T-helper 22 cell (primary cell): ENCODE measurements around the gene SHCBP1L.
"Not testable (repeated sequence)": the region's sequence is repeated elsewhere in the genome, so short reads cannot be mapped to it uniquely, and the experiment has no call there.

Experiments
- DNase-seq: peaks from one replicate; pipeline ENCODE4 v3.0.0-alpha.2; 2020; ENCODE audit warnings: low read depth

Gene SHCBP1L

DNA sequence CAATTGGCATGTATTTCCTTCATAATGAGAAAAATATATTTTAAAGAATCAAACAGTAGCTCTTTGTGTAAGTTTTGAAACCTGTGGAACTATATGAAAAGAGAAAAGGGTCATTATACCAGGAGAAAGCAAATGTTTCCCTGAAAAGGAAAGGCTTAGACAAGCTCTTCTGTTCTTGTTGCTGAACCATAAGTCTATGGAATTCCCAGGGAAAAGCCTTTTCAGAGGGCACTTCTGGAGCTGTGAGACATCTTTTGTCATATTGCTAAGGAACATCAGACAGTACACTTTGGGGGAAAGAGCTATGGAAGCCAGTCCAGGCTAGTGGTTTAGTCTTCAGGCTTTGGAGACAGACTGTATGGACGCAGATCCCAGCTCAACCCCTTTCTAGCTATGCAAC, 12.1 kb upstream of the SHCBP1L start:
- no peak for DNase-seq

DNA sequence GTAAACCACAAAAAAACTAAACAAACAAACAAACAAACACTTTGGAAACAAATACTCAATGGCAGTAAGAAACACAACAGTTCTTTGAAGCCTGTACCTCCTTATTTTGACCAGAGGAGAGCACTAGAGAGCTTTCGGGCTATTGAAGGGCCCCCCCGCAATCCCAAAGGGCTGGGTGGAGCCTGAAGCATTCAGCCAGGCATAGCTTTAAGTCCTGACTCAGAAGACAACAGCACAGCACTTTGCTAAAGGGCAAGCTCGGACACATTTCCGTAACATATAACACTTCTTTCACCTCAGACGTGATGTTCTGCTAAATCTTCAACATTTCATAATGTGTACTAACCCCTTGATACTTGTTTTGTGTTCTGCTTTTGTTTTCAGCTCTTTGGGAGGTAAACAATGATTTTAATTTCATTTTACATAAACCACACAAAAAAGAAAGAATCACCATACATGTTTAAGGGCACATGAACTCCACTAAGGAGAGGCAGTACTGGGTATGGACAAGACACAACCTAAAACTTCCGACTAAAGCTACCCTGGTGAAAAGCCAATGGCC, 9.7 kb upstream of the SHCBP1L start:
- no peak for DNase-seq

DNA sequence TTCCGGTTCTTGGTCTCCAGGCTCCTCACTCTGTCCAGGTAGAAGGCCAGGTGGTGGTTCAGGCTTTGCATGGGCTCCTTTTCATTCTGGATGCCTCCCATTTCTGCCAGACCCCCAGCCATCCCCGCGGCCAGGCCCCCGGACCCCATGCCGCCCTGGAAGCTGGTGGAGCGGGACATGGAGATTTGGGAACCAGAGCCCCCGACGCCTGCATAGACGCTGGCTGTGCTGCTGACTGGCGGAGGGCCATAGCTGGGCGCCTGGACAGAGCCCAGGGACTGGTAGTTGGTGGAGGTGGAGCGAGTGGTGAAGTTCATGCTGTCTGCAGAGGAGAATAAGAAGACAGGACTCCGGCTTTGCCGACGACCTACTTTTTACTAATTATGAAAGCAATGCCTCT, 7.1 kb upstream of the SHCBP1L start:
- DNase-seq = no peak

DNA sequence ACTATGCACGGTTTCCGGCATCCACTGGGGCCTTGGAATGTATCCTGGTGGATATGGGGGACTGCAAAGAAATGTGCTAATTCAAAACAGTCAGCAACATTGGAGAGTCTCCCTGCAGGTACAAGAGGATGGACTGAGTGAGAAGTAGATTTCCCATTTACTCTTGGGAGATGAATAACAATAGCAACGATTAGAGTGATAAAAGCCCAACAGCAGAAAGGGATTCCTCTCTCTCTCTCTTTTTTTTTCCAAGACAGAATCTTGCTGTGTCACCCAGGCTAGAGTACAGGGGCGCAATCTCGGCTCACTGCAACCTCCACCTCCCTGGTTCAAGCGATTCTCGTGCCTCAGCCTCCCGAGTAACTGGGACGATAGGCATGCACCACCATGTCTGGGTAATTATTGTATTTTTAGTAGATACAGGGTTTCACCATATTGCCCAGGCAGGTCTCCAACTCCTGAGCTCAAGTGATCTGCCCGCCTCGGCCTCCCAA, 5.0 kb upstream of the SHCBP1L start:
- DNase-seq = no peak

DNA sequence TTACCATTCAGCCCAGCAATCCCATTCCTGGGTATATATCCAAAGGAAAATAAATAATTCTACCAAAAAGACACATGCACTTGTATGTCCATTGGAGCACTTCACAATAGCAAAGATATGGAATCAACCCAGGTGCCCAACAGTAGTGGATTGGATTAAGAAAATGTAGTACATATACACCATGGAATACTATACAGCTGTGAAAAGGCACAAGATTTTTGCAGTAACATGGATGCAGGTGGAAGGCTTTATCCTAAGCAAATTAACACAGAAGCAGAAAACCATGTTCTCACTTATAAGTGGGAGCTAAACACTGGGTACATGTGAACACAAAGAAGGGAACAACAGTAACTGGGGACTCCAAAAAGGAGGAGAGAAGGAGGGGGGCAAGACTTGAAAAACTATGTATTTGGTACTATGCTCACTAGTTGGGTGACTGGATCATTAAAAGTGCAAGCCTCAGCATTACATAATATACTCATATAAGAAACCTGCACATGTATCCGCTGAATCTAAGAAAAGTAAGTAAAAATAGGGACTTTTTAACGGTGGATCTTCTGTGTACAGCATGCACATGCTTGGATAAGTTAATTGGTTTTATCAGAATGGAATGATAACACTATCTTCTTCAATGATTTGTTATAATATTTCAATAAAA, 3.9 kb upstream of the SHCBP1L start:
- no peak for DNase-seq

DNA sequence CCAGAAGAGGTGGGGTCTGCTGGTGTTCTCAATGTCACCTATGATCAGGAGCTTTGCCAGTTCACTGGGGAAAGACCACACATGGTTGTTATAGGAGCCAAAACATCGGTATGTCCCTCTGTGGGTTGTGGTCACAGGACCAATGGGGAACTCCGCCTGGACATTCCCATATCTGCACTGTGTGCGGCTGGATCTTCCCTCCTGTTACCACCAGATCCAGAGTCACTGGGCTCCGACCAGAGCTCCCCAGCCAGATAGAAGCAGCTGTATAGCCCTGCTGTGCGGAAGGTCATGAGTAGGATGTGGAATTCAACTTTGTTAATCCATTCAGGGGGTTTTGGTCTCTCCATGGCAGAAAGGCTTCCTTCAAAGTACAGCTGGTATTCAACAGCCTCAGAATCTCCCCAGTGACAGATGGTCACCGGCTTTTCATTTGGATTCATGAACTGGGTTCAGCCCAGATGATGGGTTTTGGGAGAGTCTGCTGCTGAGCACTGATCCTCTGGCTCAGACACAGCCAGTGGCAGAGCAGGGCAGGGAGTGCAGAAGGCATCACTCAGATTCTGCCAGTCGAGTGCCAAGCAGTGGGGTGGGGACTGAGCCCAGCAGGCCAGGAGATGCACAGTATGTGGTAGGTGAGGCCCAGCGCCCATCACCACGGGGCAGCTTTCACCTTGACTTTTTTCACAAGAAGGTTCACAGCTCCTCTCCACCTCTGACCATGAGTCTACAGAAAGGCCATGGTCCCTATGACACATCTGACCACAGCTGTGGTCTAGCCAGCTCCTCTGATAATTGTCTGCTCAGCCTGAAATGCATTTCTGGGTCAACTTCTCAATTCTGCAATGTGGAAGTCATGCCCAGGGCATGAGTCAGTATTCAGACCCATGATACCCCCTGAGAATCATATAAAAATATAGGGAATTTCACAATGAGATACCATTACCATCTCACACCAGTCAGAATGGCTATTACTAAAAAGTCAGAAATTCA, 2.9 kb upstream of the SHCBP1L start:
- no peak for DNase-seq

DNA sequence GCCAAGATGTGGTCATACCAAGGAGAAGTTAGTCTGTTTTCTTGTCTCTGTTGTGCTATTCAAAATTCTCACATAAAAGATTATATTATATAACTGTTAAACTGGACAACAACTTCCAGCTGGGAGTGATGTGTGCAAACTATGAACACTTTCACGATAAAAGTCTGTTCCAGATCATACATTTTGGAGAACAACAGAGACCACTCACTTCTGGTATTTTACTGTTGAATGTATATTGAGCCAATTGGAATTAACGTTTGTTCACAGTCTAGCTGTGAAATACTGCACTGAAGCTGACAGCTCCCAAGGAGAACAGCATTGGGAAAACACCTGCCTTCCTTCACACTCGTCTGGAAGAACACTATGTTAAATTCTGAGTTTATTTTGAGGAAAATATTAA, 860 bp upstream of the SHCBP1L start:
- no peak for DNase-seq

DNA sequence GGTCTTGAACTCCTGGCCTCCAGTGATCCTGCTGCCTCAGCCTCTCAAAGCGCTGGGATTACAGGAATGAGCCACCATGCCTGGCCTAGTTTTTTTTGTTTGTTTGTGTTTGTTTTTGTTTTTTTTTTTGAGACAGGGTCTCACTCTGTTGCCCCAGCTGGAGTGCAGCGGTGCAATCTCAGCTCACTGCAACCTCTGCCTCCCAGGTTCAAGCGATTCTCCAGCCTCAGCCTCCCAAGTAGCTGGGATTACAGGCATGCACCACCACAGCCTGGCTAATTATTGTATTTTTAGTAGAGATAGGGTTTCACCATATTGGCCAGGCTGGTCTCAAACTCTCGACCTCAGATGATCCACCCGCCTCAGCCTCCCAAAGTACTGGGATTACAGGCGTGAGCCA, 9.6 kb downstream of the SHCBP1L start:
- not testable (repeated sequence) for DNase-seq

DNA sequence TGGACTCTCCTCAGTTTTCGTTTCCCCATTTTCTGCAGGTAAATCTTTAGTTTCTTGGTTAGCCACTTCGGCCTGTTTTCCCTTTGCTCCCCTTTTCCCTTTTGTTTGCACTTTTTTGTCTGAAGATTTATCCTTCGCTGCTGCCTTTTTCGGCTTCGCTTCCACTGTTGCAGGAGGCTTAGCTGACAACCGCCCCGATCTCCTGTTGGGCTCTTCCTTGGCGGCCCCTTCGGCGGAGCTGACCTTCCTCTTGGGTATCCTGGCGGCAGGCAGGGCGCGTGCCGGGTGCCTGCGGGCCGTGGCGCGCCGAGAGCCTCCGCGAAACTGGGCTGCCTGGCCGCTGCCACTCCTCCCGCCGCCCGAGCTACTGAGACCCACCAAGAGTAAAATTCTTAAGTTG, 10.8 kb downstream of the SHCBP1L start:
- not testable (repeated sequence) for DNase-seq

DNA sequence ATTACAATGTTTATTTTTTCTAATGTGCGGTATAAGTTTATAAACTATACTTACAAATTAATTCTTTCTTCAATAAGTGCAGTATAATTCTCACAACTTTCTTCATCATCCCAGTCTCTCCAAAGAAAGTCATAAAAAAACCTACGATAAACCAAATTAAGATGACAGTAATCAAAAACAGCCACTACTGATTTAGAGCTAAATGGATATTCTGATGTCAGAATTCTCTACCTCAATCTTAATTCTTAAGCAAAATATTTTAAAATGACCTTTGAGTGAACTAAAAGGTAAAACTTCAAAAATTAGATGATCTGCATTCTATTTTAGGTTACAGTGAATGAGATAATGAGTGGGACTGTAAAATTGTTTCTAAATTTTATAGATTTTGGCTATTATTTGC, 13.6 kb downstream of the SHCBP1L start:
- no peak for DNase-seq

DNA sequence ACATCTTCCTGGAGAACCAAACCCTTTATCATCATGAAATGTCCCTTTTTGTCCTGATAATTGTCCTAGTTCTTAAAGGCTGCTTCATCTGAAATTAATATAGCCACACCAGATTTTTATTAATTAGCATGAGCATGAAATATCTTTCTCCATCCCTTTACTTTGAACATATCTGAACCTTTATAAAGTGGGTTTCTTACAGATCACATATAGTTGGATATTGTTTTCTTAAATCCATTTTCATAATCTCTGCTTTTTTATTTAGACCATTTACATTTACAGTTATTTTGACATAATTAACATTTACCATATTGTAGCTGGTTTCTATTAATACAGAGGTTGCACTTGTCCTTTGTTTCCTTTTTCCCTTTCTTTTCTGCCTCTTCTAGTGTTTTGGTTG, 17.2 kb downstream of the SHCBP1L start:
- no peak for DNase-seq

DNA sequence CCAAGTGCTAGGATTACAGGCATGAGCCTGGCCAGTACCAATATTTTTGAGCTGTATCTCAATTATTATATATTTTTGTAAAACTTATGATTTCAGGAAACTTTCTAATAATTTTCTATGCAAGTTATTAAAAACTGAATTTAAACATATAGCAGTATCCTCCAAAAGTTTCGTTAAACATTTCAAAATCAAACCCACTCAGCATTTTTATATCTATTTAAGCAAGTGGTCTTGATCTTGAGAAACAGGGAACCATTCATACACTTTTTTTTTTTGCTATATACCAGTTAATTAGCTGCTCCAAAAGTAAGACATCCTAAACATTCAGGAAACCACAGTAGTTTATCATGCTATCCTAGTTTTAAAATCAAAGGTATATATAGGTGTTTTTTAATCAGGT, 22.0 kb downstream of the SHCBP1L start:
- no peak for DNase-seq

DNA sequence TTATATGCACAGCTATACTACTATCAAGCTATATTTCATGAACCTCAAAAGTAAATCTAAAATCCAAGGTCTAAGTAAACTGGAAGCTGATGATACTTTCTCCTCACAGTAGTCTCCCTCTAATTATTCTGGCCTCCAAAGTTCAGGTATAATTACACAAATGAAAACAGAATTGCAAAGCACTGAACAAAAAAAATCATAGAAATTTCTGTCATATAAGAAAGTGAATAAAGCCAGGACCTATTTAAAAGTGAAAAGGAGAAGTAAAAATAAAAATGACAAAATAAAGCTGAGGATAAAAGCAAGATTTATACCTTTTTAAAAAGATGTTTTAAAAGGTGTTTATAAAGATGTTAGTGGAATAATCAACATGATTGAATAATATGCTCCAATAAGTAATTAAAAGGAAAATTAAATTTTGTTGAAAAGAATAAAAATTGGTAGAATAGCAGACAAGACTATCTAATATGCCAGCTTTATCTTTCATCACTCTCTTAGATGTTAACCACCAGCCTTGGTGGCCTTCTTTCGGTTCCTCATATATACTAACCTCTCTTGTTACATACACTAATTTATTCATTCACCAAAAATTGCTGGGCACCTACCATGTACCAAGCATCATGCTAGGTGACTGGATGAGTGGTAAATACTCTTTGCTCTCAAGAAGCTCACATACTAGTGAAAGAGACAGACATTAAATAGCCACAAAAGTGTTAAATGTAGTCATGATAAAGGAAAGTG, 25.1 kb downstream of the SHCBP1L start:
- DNase-seq = no peak

DNA sequence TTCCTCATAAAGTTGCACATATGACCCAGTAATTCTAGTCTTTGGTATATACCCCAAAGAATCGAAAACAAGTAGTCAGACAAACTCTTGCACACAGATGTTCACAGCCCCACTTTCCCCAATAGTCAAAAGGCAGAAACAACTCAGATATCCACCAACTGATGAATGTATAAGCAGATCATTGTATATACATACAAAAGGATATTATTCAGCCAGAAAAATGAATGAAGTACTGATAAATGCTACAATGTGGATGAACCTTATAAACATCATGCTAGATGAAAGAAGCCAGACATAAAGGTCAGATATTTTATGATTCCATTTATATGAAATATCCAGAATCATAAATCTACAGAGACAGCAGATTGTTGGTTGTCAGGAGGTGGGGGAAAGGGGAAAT, 27.3 kb downstream of the SHCBP1L start:
- DNase-seq = no peak

DNA sequence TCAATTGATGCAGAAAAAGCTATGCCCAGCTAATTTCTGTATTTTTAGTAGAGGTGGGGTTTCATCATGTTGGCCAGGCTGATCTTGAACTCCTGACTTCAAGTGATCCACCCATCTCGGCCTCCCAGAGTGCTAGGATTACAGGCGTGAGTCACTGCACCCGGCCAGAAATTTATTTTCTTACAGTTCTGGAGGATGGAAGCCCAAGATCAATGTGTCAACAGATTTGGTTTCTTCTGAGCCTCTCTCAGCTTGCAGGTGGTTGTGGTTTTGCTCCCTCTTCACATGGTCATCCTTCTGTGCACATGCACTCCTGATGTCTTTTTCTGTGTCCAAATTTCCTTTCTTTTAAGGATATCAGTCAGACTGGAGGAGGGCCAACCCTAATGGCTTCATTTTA, 35.6 kb downstream of the SHCBP1L start:
- DNase-seq = no peak

DNA sequence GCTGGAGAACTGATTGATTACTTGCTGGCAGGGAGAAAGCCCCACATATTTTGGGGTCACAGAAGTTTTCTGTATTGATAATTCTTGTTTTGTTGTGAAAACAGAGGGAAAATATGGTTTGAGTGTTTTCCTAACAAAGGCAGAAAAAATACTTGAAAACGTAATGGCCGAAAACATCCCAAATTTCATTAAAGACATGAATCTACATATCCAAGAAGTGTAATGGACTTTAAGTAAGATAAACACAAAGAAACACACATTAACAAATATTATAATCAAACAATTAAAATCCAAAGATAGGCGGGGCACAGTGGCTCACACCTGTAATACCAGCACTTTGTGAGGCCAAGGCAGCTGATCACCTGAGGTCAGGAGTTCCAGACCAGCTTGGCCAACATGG, 39.6 kb downstream of the SHCBP1L start:
- no peak for DNase-seq

DNA sequence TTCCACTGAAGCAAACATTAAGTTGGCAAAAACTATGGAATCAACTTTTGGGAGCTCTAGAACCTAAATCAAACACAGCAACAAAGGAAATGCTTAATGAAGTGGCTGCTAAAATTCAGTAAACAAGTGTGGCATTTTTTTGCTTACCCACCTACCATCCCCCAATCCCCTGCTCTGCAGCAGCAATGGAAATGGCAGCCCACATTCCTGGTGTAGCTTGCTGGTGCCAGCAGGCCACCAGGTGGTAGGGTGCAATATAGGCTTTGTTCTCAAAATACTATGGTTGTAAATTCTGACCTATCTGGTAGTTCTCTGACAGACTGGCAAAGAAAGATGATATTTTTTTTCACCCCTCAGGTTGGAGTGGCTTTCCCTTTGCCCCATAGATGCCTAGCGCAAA, 42.8 kb downstream of the SHCBP1L start:
- no peak for DNase-seq

DNA sequence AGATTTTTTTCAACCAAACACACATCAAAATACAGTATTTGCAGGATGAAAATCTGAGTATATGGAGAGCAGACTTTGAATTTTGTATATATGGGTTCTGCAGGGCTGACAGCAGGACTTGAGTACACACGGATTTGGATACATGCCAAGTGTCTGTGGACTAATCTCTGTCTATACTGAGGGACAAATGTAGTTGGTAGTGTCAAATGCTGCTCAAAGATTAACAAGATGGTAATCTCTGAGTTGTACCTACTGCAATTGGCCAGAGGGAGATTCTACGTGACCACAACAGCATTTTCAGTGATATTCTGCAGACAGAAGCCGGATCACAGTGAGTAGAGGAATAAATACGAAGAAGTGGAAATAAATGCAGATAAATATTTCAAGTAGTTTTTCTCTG, 43.4 kb downstream of the SHCBP1L start:
- DNase-seq = no peak

DNA sequence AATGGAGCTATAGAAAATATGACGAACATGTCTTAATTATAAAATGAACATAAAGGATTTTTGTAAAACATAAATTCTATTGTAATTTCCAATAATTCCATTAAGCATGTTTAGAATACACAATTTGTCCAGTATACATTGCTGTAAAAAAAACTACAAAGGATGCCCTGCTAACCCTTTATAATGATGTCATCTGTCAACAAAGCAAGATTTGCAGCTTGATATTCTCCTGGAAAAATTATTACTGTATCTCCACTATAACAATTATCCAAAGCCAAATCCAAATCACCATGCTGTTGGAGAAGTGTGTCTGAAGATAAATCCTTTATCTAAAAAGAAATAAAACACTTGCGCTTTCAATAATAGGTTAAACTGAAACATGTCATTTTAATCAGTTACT, 47.6 kb downstream of the SHCBP1L start:
- no peak for DNase-seq

DNA sequence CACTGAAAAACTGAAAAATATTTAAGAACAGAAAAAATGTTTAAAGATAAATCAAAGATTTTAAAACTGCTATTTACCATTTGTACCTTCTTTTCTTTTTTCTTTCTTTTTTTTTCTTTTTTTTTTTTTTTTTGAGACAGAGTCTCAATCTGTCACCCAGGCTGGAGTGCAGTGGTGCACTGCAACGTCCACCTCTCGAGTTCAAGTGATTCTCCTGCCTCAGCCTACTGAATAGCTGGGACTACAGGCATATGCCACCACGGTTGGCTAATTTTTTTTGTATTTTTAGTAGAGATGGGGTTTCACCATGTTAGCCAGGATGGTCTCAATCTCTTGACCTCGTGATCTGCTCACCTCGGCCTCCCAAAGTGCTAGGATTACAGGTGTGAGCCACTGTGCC, 51.0 kb downstream of the SHCBP1L start:
- not testable (repeated sequence) for DNase-seq

DNA sequence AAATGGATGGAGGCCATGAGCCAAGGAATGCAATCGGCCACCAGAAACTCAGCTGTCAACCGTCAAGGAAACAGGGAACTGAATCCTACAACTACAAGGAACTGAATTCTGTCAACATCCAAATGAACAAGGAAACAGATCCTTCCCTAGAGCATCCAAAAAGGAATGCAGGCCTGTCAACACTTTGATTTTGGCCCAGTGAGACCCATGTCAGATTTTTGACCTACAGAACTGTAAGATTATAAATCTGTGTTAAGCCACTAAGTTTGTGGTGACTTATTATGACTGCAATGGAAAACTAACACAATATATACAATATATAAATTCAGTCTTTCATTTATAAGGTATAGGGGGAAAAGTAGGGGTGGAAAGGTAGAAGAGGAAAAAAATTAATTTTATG, 55.3 kb downstream of the SHCBP1L start:
- no peak for DNase-seq

DNA sequence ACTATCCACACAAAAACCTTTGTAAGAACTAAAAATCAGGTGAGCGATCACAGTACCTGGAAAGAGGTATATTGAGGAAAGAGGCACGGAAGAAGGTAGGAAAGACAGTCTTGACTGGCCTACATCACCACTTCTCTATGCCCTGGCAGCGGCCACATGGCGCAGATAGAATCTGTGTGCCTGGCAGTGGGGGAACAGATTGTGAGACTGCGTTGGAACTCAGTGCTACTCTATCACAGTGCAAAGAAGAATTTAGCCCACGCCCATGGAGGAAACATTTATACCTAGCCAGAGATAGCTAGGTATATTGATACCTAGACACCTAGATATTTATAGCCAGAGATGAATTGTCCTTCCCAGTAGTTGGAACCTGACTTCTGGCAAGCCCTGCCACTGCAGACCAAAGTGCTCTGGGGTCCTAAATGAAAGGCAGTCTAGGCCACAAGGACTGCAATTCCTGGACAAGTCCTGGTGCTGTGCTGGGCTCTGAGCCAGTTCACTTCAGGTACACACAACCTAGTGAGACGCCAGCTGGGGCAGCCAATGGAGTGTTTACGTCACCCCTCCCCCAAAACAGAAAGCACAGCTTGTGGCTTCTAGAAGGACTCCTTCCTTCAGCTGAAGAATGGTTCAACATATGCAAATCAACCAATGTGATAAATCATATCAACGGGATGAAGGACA, 61.9 kb downstream of the SHCBP1L start:
- no peak for DNase-seq
